Activated CD4-positive, alpha-beta memory T cell treated with anti-CD3 and anti-CD28 coated beads for 36 hours (primary cell): ENCODE results near the gene FNDC5. TPM values are rescaled to one million over a fixed set of nuclear protein-coding genes. Genes with fewer than 3 reads are reported as not detected.
"Not testable (repeated sequence)": the region's sequence is repeated elsewhere in the genome, so short reads cannot be mapped to it uniquely, and the experiment has no call there.

ENCODE experiments used
- CTCF ChIA-PET: fragments of 350-600 bp; sonication (Branson Sonifier 250); formaldehyde crosslinking; loops from one replicate; lab custom pipeline; 2021; ENCODE audit warnings: antibody characterized with exemption, inconsistent platforms; lab: Charles Lee
- POLR2A ChIA-PET: fragments of 350-600 bp; sonication (Branson Sonifier 250); formaldehyde crosslinking; loops from one replicate; lab custom pipeline; 2021; ENCODE audit warnings: antibody characterized with exemption; lab: Charles Lee
- DNase-seq: peaks from one replicate; pipeline ENCODE4 v3.0.0-alpha.2; 2020
- H3K27ac Mint-ChIP-seq: one replicate; pipeline ENCODE4 v1.8.0; 2021; ENCODE audit warnings: mixed read lengths
- H3K27me3 Mint-ChIP-seq: one replicate; pipeline ENCODE4 v1.8.0; 2021; ENCODE audit warnings: mixed read lengths
- H3K36me3 Mint-ChIP-seq: one replicate; pipeline ENCODE4 v1.8.0; 2021; ENCODE audit warnings: mixed read lengths
- H3K4me1 Mint-ChIP-seq: one replicate; pipeline ENCODE4 v1.8.0; 2021; ENCODE audit warnings: low read depth, mixed read lengths
- H3K4me3 Mint-ChIP-seq: one replicate; pipeline ENCODE4 v1.8.0; 2021; ENCODE audit warnings: mild to moderate bottlenecking, mixed read lengths
- H3K9me3 Mint-ChIP-seq: one replicate; pipeline ENCODE4 v1.8.0; 2021; ENCODE audit warnings: mixed read lengths
- intact Hi-C: fragments of 100-400 bp; cut with micrococcal nuclease; formaldehyde crosslinking; loops from one replicate; pipeline ENCODE4 v1.15.1; 2023
- total RNA-seq, 2 experiments: library from RNA; stranded (reverse); gene quantifications; one replicate each; pipeline ENCODE4 v1.2.3, GENCODE V29; 2021

Gene FNDC5
- not detected for total RNA-seq

- Mint-ChIP-seq H3K27me3 (peaks cover 40% of the 10 kb centered on the region), H3K36me3 (peaks cover 3% of the 10 kb centered on the region), H3K4me1 (peaks cover 9% of the 10 kb centered on the region), H3K27ac (no peak within 1 kb of the TSS), H3K9me3 (no peaks in the 10 kb centered on the region), H3K4me3 (no peak within 1 kb of the TSS)
- intact Hi-C loops, result loop anchor here (10.0 kb wide), 1 partner anchor 346 kb away; no protein-coding TSS in a partner anchor
- POLR2A ChIA-PET, result no interaction called here
- peak; percentile 10 for DNase-seq
- CTCF ChIA-PET, result interaction anchor here (1.1 to 7.2 kb wide), 9 partner anchors 10 to 216 kb away, joined by 3 to 80 read pairs (median 4); no protein-coding TSS in a partner anchor
These were observed at the start of gene FNDC5 for GRCh38 chr1:32870615-32871363. Gene FNDC5, minus strand, starts transcription at chr1:32870912.

- H3K27me3 Mint-ChIP-seq, result peaks cover 48% of the 10 kb centered on the region
- no peak overlapping the region for H3K4me3 Mint-ChIP-seq
- POLR2A ChIA-PET, result no interaction called here
These were observed 49.4 kb upstream of the FNDC5 start for GRCh38 chr1:32919811-32920733.

GRCh38 chr1:32918179-32918578 is 47.5 kb upstream of the FNDC5 start:
- Mint-ChIP-seq H3K27ac (no peak overlapping the region), H3K4me3 (no peak overlapping the region), H3K27me3 (peaks cover 38% of the 10 kb centered on the region), H3K9me3 (no peaks in the 10 kb centered on the region), H3K4me1 (peaks cover 6% of the 10 kb centered on the region), H3K36me3 (no peaks in the 10 kb centered on the region)
- intact Hi-C loops, result no loop called here
- no peak for DNase-seq
- ChIA-PET CTCF (interaction anchor here (1.2 to 2.1 kb wide), 2 partner anchors 13 to 14 kb away, joined by 3 to 5 read pairs; no protein-coding TSS in a partner anchor), POLR2A (no interaction called here)

More at GRCh38 chr1:32919811-32920733, 49.4 kb upstream of the FNDC5 start:
- no peak for DNase-seq
- H3K4me1 Mint-ChIP-seq, result peaks cover 12% of the 10 kb centered on the region
- no peaks in the 10 kb centered on the region for H3K36me3 Mint-ChIP-seq
- CTCF ChIA-PET, result interaction anchor here (1.1 to 1.2 kb wide), 2 partner anchors 11 to 135 kb away, joined by 3 to 5 read pairs; no protein-coding TSS in a partner anchor
- intact Hi-C loops, result no loop called here
- H3K27ac Mint-ChIP-seq, result no peak overlapping the region
- H3K9me3 Mint-ChIP-seq, result no peaks in the 10 kb centered on the region

- Mint-ChIP-seq H3K27me3 (peaks cover 32% of the 10 kb centered on the region), H3K9me3 (no peaks in the 10 kb centered on the region), H3K4me3 (no peak overlapping the region), H3K27ac (no peak overlapping the region), H3K4me1 (peaks cover 6% of the 10 kb centered on the region), H3K36me3 (no peaks in the 10 kb centered on the region)
- intact Hi-C loops, result no loop called here
- peak; percentile 28 for DNase-seq
- POLR2A ChIA-PET, result no interaction called here
- CTCF ChIA-PET, result interaction anchor here (0.7 to 2.1 kb wide), 3 partner anchors 13 to 41 kb away, joined by 3 to 5 read pairs (median 3); no protein-coding TSS in a partner anchor
These were observed 46.8 kb upstream of the FNDC5 start for GRCh38 chr1:32917521-32917920.

GRCh38 chr1:32915766-32916706 is 45.3 kb upstream of the FNDC5 start:
- H3K4me1 Mint-ChIP-seq, result peaks cover 6% of the 10 kb centered on the region

GRCh38 chr1:32910319-32910718 is 39.6 kb upstream of the FNDC5 start:
- ChIA-PET POLR2A (no interaction called here), CTCF (interaction anchor here (1.5 to 1.7 kb wide), 2 partner anchors 24 to 37 kb away, joined by 3 to 4 read pairs; no protein-coding TSS in a partner anchor)
- no peak overlapping the region for H3K4me3 Mint-ChIP-seq
- intact Hi-C loops, result no loop called here
- no peaks in the 10 kb centered on the region for H3K36me3 Mint-ChIP-seq
- no peak overlapping the region for H3K27ac Mint-ChIP-seq
- no peak for DNase-seq
- H3K4me1 Mint-ChIP-seq, result no peaks in the 10 kb centered on the region
- H3K27me3 Mint-ChIP-seq, result peaks cover 2% of the 10 kb centered on the region
- no peaks in the 10 kb centered on the region for H3K9me3 Mint-ChIP-seq

More at GRCh38 chr1:32915766-32916706, 45.3 kb upstream of the FNDC5 start:
- no peaks in the 10 kb centered on the region for H3K36me3 Mint-ChIP-seq
- no peak overlapping the region for H3K27ac Mint-ChIP-seq
- CTCF ChIA-PET, result no interaction called here
- peaks cover 24% of the 10 kb centered on the region for H3K27me3 Mint-ChIP-seq
- intact Hi-C loops, result no loop called here
- DNase-seq, result no peak
- H3K4me3 Mint-ChIP-seq, result no peak overlapping the region
- POLR2A ChIA-PET, result interaction anchor here (0.6 kb wide), 1 partner anchor 657 kb away, joined by 4 read pairs; no protein-coding TSS in a partner anchor
- no peaks in the 10 kb centered on the region for H3K9me3 Mint-ChIP-seq

- H3K9me3 Mint-ChIP-seq, result no peaks in the 10 kb centered on the region
- intact Hi-C loops, result no loop called here
- no peak for DNase-seq
- POLR2A ChIA-PET, result no interaction called here
- no peaks in the 10 kb centered on the region for H3K4me1 Mint-ChIP-seq
- H3K27me3 Mint-ChIP-seq, result peaks cover 7% of the 10 kb centered on the region
- CTCF ChIA-PET, result interaction anchor here (0.7 to 1.1 kb wide), 4 partner anchors 12 to 149 kb away, joined by 3 to 4 read pairs (median 3); no protein-coding TSS in a partner anchor
- H3K27ac Mint-ChIP-seq, result no peak overlapping the region
- no peak overlapping the region for H3K4me3 Mint-ChIP-seq
- no peaks in the 10 kb centered on the region for H3K36me3 Mint-ChIP-seq
These were observed 36.7 kb upstream of the FNDC5 start for GRCh38 chr1:32907435-32907834.

- intact Hi-C loops, result no loop called here
- Mint-ChIP-seq H3K4me3 (no peak overlapping the region), H3K36me3 (no peaks in the 10 kb centered on the region), H3K4me1 (peaks cover 1% of the 10 kb centered on the region), H3K27ac (no peak overlapping the region), H3K27me3 (peaks cover 13% of the 10 kb centered on the region), H3K9me3 (no peaks in the 10 kb centered on the region)
- ChIA-PET CTCF (interaction anchor here (1.0 to 1.1 kb wide), 2 partner anchors 11 to 150 kb away, joined by 3 read pairs; no protein-coding TSS in a partner anchor), POLR2A (interaction anchor here (0.7 kb wide), 1 partner anchor 294 kb away, joined by 3 read pairs; no protein-coding TSS in a partner anchor)
- no peak for DNase-seq
These were observed 35.9 kb upstream of the FNDC5 start for GRCh38 chr1:32906654-32907053.

- POLR2A ChIA-PET, result interaction anchor here (0.7 kb wide), 1 partner anchor 499 kb away, joined by 4 read pairs; no protein-coding TSS in a partner anchor
- H3K36me3 Mint-ChIP-seq, H3K27ac Mint-ChIP-seq, H3K9me3 Mint-ChIP-seq, DNase-seq, H3K4me1 Mint-ChIP-seq, intact Hi-C loops, H3K4me3 Mint-ChIP-seq: not testable (repeated sequence)
- H3K27me3 Mint-ChIP-seq, result peaks cover 18% of the 10 kb centered on the region
- CTCF ChIA-PET, result interaction anchor here (0.6 to 1.0 kb wide), 3 partner anchors 13 to 257 kb away, joined by 3 to 4 read pairs (median 3); no protein-coding TSS in a partner anchor
These were observed 34.9 kb upstream of the FNDC5 start for GRCh38 chr1:32905588-32905987.

GRCh38 chr1:32904797-32905196 is 34.1 kb upstream of the FNDC5 start:
- no peak for DNase-seq
- CTCF ChIA-PET, result interaction anchor here (0.6 to 1.5 kb wide), 8 partner anchors 12 to 193 kb away, joined by 3 to 8 read pairs (median 4); no protein-coding TSS in a partner anchor
- no peaks in the 10 kb centered on the region for H3K9me3 Mint-ChIP-seq
- H3K4me3 Mint-ChIP-seq, result no peak overlapping the region
- no peak overlapping the region for H3K27ac Mint-ChIP-seq
- intact Hi-C loops, result no loop called here
- no peaks in the 10 kb centered on the region for H3K36me3 Mint-ChIP-seq
- POLR2A ChIA-PET, result no interaction called here
- peaks cover 23% of the 10 kb centered on the region for H3K27me3 Mint-ChIP-seq
- H3K4me1 Mint-ChIP-seq, result peaks cover 6% of the 10 kb centered on the region
